PC-3 (cell line): Measurements from ENCODE around the gene APOA4. TPM values are rescaled to one million over a fixed set of nuclear protein-coding genes. Genes with fewer than 3 reads are reported as not detected.

Experiments used
- ATAC-seq: fragments of 200-7000 bp; cut with Tn5 transposase; 2 replicates; pipeline ENCODE4 v1.9.1; 2020; ENCODE audit warnings: mild to moderate bottlenecking, moderate library complexity
- BruUV-seq: library from RNA; stranded (reverse); fragments of 400-500 nt; replicated peaks from 2 replicates; lab custom pipeline; 2021; lab: Mats Ljungman, UMichigan
- CTCF ChIA-PET: fragments of 300-600 bp; sonication (Branson Sonifier 250); formaldehyde crosslinking; loops from one replicate; lab custom pipeline; 2022; ENCODE audit warnings: antibody characterized with exemption; lab: Charles Lee
- POLR2A ChIA-PET: fragments of 300-600 bp; sonication (Branson Sonifier 250); formaldehyde crosslinking; loops from one replicate; lab custom pipeline; 2022; ENCODE audit warnings: antibody characterized with exemption; ENCODE audit not compliant: unreplicated experiment; lab: Charles Lee
- DNase-seq: peaks from one replicate; pipeline ENCODE4 v3.0.0-alpha.2; 2015
- H2AFZ ChIP-seq: fragments of 300-600 bp; sonication (generic); 2 replicates; pipeline ENCODE4 v1.6.0; 2016; ENCODE audit warnings: antibody characterized with exemption, low read length
- H3F3A ChIP-seq: fragments of 300-600 bp; sonication (generic); one replicate; pipeline ENCODE4 v1.6.0; 2017; ENCODE audit warnings: antibody characterized with exemption, low read length, control low read depth, mild to moderate bottlenecking; ENCODE audit not compliant: unreplicated experiment
- H3K27ac ChIP-seq: fragments of 300-600 bp; sonication (generic); 2 replicates; pipeline ENCODE4 v1.5.1; 2016; ENCODE audit warnings: mild to moderate bottlenecking, low read length
- H3K27me3 ChIP-seq: fragments of 300-600 bp; sonication (generic); 2 replicates; pipeline ENCODE4 v1.6.1; 2016; ENCODE audit warnings: low read length, mixed read lengths
- H3K36me3 ChIP-seq: fragments of 300-600 bp; sonication (generic); 2 replicates; pipeline ENCODE4 v1.6.1; 2016; ENCODE audit warnings: low read depth, mixed run types, low read length, mixed read lengths
- H3K4me1 ChIP-seq: fragments of 300-600 bp; sonication (generic); 2 replicates; pipeline ENCODE4 v1.5.1; 2016; ENCODE audit warnings: low read length; ENCODE audit not compliant: insufficient read depth
- H3K4me2 ChIP-seq: fragments of 300-600 bp; sonication (generic); 2 replicates; pipeline ENCODE4 v1.6.0; 2016; ENCODE audit warnings: low read length
- H3K4me3 ChIP-seq: fragments of 300-600 bp; sonication (generic); 2 replicates; pipeline ENCODE4 v1.5.1; 2016; ENCODE audit warnings: mild to moderate bottlenecking, low read length, mixed read lengths
- H3K79me2 ChIP-seq: fragments of 300-600 bp; sonication (generic); 2 replicates; pipeline ENCODE4 v1.6.1; 2017; ENCODE audit warnings: low read length, mixed read lengths
- H3K9ac ChIP-seq: fragments of 300-600 bp; sonication (generic); 2 replicates; pipeline ENCODE4 v1.6.0; 2016; ENCODE audit warnings: mild to moderate bottlenecking, low read length
- H3K9me2 ChIP-seq: fragments of 300-600 bp; sonication (generic); replicated peaks from 2 replicates; pipeline ENCODE4 v1.6.1; 2016; ENCODE audit warnings: mixed run types, low read length, mixed read lengths
- H3K9me3 ChIP-seq: fragments of 300-600 bp; sonication (generic); 2 replicates; pipeline ENCODE4 v1.6.1; 2016; ENCODE audit warnings: low read length, mixed read lengths
- H4K20me1 ChIP-seq: fragments of 300-600 bp; sonication (generic); 2 replicates; pipeline ENCODE4 v1.6.1; 2016; ENCODE audit warnings: low read length, mixed read lengths
- CTCF ChIP-seq: fragments of 300-600 bp; sonication (generic); conservative IDR thresholded peaks from 2 replicates; pipeline ENCODE4 v1.5.1; 2017; ENCODE audit warnings: antibody characterized with exemption, low read depth, mild to moderate bottlenecking, low read length
- EZH2 ChIP-seq: fragments of 300-600 bp; sonication (generic); IDR thresholded peaks from one replicate; pipeline ENCODE4 v1.6.1; 2017; ENCODE audit warnings: antibody characterized with exemption, mild to moderate bottlenecking, low read length; ENCODE audit not compliant: unreplicated experiment
- EZH2phosphoT487 ChIP-seq: fragments of 300-600 bp; sonication (generic); IDR thresholded peaks from 2 replicates; pipeline ENCODE4 v1.6.1; 2018; ENCODE audit warnings: mild to moderate bottlenecking, antibody characterized with exemption, low read length, borderline replicate concordance
- intact Hi-C: fragments of 100-400 bp; cut with micrococcal nuclease; formaldehyde crosslinking; loops from 2 replicates; pipeline ENCODE4 v1.9.0; 2023
- total RNA-seq: library from RNA; depleted of rRNA; stranded (reverse); fragments of >200 nt; gene quantifications from 2 replicates; pipeline ENCODE4 v1.2.3, GENCODE V29; 2014

The APOA4 gene
- total RNA-seq, 1 experiment from 2014 or later: not detected

- no peak overlapping the region for H3K9ac ChIP-seq
- H2AFZ ChIP-seq: peak overlapping the region; percentile 31
- H3K4me3 ChIP-seq: no peak overlapping the region
- CTCF ChIA-PET: no interaction called here
- intact Hi-C loops: no loop called here
- H3K36me3 ChIP-seq: no peaks in the 10 kb centered on the region
- no peak overlapping the region for H3K4me2 ChIP-seq
- no peak for TF ChIP-seq CTCF
- TF ChIP-seq EZH2phosphoT487: no peak
- TF ChIP-seq EZH2: no peak
- no peak overlapping the region for H3K27ac ChIP-seq
- H3K27me3 ChIP-seq: no peaks in the 10 kb centered on the region
- BruUV-seq: no TSS peak
- H4K20me1 ChIP-seq: no peaks in the 10 kb centered on the region
- DNase-seq: peak; percentile 43
- H3K9me3 ChIP-seq: no peaks in the 10 kb centered on the region
- POLR2A ChIA-PET: no interaction called here
- no peaks in the 10 kb centered on the region for H3K9me2 ChIP-seq
- ATAC-seq: no peak; the same call in 1 of the 2 replicates
- H3K79me2 ChIP-seq: no peaks in the 10 kb centered on the region
- H3K4me1 ChIP-seq: peaks cover 6% of the 10 kb centered on the region; the same call in 1 of the 2 replicates
- no peaks in the 10 kb centered on the region for H3F3A ChIP-seq
Observed at GRCh38 chr11:116808262-116809175, 14.6 kb downstream of the APOA4 start.

- no peak overlapping the region for H2AFZ ChIP-seq
- BruUV-seq: no TSS peak
- TF ChIP-seq CTCF: no peak
- no peak for TF ChIP-seq EZH2phosphoT487
- no peak for TF ChIP-seq EZH2
- H3F3A ChIP-seq: no peaks in the 10 kb centered on the region
- no peaks in the 10 kb centered on the region for H3K79me2 ChIP-seq
- H3K27ac ChIP-seq: no peak overlapping the region
- no peaks in the 10 kb centered on the region for H3K27me3 ChIP-seq
- ATAC-seq (no peak), DNase-seq (no peak)
- H3K9ac ChIP-seq: no peak overlapping the region
- H3K9me3 ChIP-seq: no peaks in the 10 kb centered on the region
- no peak overlapping the region for H3K4me2 ChIP-seq
- intact Hi-C loops: no loop called here
- H3K9me2 ChIP-seq: no peaks in the 10 kb centered on the region
- no peak overlapping the region for H3K4me3 ChIP-seq
- H4K20me1 ChIP-seq: no peaks in the 10 kb centered on the region
- H3K36me3 ChIP-seq: no peaks in the 10 kb centered on the region
- CTCF ChIA-PET: no interaction called here
- peaks cover 6% of the 10 kb centered on the region; the same call in 1 of the 2 replicates for H3K4me1 ChIP-seq
- POLR2A ChIA-PET: interaction anchor here (0.5 kb wide), 1 partner anchor 30 kb away, joined by 3 read pairs; the partner anchor contains the start of gene APOA1
Observed at GRCh38 chr11:116807601-116808261, 15.4 kb downstream of the APOA4 start.
